Endothelial cell of umbilical vein (primary cell): ENCODE results near the gene GAL. TPM values are rescaled to one million over a fixed set of nuclear protein-coding genes. Genes with fewer than 3 reads are reported as not detected.

Experiments used
- BruUV-seq: library from RNA; stranded (reverse); fragments of 400-500 nt; replicated peaks from 2 replicates; lab custom pipeline; 2021; lab: Mats Ljungman, UMichigan
- CTCF ChIA-PET: fragments of 300-600, 350-600 bp; sonication (Branson Sonifier 250); formaldehyde crosslinking; loops from one replicate; lab custom pipeline; 2021; ENCODE audit warnings: antibody characterized with exemption, inconsistent platforms; lab: Charles Lee
- POLR2A ChIA-PET: fragments of 300-600, 350-600 bp; sonication (Branson Sonifier 250); formaldehyde crosslinking; loops from one replicate; lab custom pipeline; 2021; ENCODE audit warnings: antibody characterized with exemption, inconsistent platforms; lab: Charles Lee
- DNase-seq: peaks from one replicate; pipeline ENCODE4 v3.0.0-alpha.2; 2011; ENCODE audit warnings: low read depth, low spot score
- FAIRE-seq: peaks from 2 replicates; lab custom pipeline; 2011; peaks lifted over from hg19 to GRCh38; lab: Jason Lieb, UNC
- H2AFZ ChIP-seq: 2 replicates; pipeline ENCODE4 v1.6.0; 2012; ENCODE audit warnings: low read depth, low read length, control low read depth, inconsistent platforms
- H3K27ac ChIP-seq: 2 replicates; pipeline ENCODE4 v1.5.1; 2011; ENCODE audit warnings: low read depth, mild to moderate bottlenecking, control low read depth, low read length, moderate library complexity; ENCODE audit not compliant: insufficient read depth
- H3K27me3 ChIP-seq, 2 experiments: 2 replicates each; pipeline versions ENCODE4 v1.6.0 to v1.6.1; 2011; ENCODE audit warnings: low read length in 2 of 2, mixed read lengths in 1 of 2; ENCODE audit not compliant: control insufficient read depth in 2 of 2, insufficient read depth in 2 of 2
- H3K36me3 ChIP-seq, 2 experiments: 2 replicates in 1 of 2; 3 replicates in 1 of 2; pipeline ENCODE4 v1.5.1; 2011; ENCODE audit warnings: low read length in 2 of 2, mild to moderate bottlenecking in 1 of 2, moderate library complexity in 1 of 2; ENCODE audit not compliant: control insufficient read depth in 2 of 2, insufficient read depth in 2 of 2; ENCODE audit errors: extremely low read depth in 1 of 2
- H3K4me1 ChIP-seq: 3 replicates; pipeline ENCODE4 v1.5.1; 2011; ENCODE audit warnings: mild to moderate bottlenecking, low read length; ENCODE audit not compliant: control insufficient read depth, insufficient read depth; ENCODE audit errors: extremely low read depth
- H3K4me2 ChIP-seq: 2 replicates; pipeline ENCODE4 v1.6.1; 2011; ENCODE audit warnings: low read length, control low read depth, mixed read lengths; ENCODE audit not compliant: insufficient read depth
- H3K4me3 ChIP-seq, 3 experiments: fragments of 200-600 bp in 1 of 3; sonication (generic), shearing (Covaris generic) in 1 of 3; replicated peaks in 1 of 3; 2 replicates each; pipeline ENCODE4 v1.5.1; 2011 to 2016; ENCODE audit warnings: control low read depth in 3 of 3, low read length in 3 of 3, mild to moderate bottlenecking in 2 of 3, inconsistent platforms in 1 of 3, low read depth in 1 of 3, moderate library complexity in 1 of 3; ENCODE audit not compliant: insufficient read depth in 1 of 3
- H3K79me2 ChIP-seq: 2 replicates; pipeline ENCODE4 v1.6.0; 2012; ENCODE audit warnings: low read length, inconsistent platforms; ENCODE audit not compliant: control insufficient read depth, insufficient read depth
- H3K9ac ChIP-seq: replicated peaks from 2 replicates; pipeline ENCODE3; 2011; ENCODE audit warnings: low read length, control low read depth; ENCODE audit not compliant: insufficient read depth; ENCODE audit errors: extremely low read depth
- H3K9me1 ChIP-seq: replicated peaks from 3 replicates; pipeline ENCODE4 v1.6.0; 2011; ENCODE audit warnings: mild to moderate bottlenecking, low read length; ENCODE audit not compliant: control insufficient read depth, insufficient read depth; ENCODE audit errors: extremely low read depth
- H3K9me3 ChIP-seq: replicated peaks from 2 replicates; pipeline ENCODE4 v1.5.1; 2012; ENCODE audit warnings: low read length, inconsistent platforms; ENCODE audit not compliant: control insufficient read depth, insufficient read depth
- H4K20me1 ChIP-seq: replicated peaks from 2 replicates; pipeline ENCODE3; 2011; ENCODE audit warnings: mild to moderate bottlenecking, low read length; ENCODE audit not compliant: control insufficient read depth, insufficient read depth; ENCODE audit errors: extremely low read depth
- CTCF ChIP-seq, 2 donors: IDR thresholded peaks; 1 replicate in 1 of 2; 2 replicates in 1 of 2; pipeline ENCODE4 v1.5.1; 2011; ENCODE audit warnings: low read length in 2 of 2, mild to moderate bottlenecking in 2 of 2, moderate library complexity in 2 of 2, control low read depth in 1 of 2, inconsistent platforms in 1 of 2, low read depth in 1 of 2; ENCODE audit not compliant: insufficient read depth in 1 of 2; ENCODE audit errors: extremely low read depth in 1 of 2
- EZH2 ChIP-seq: IDR thresholded peaks from 2 replicates; pipeline ENCODE4 v1.6.1; 2012; ENCODE audit warnings: borderline replicate concordance, low read depth, mild to moderate bottlenecking, moderate library complexity, low read length, inconsistent platforms; ENCODE audit not compliant: severe bottlenecking
- FOS ChIP-seq: IDR thresholded peaks from 2 replicates; pipeline ENCODE4 v1.6.1; 2011; ENCODE audit warnings: mild to moderate bottlenecking, low read length, moderate library complexity, borderline replicate concordance; ENCODE audit not compliant: insufficient read depth
- GATA2 ChIP-seq: IDR thresholded peaks from 2 replicates; pipeline ENCODE4 v1.7.0; 2011; ENCODE audit warnings: low read depth, mild to moderate bottlenecking, moderate library complexity, mixed read lengths, low read length; ENCODE audit not compliant: insufficient read length, insufficient read depth
- JUN ChIP-seq: IDR thresholded peaks from 2 replicates; pipeline ENCODE4 v1.6.1; 2011; ENCODE audit warnings: borderline replicate concordance, low read depth; ENCODE audit not compliant: insufficient read length, insufficient read depth
- MAX ChIP-seq: IDR thresholded peaks from 2 replicates; pipeline ENCODE4 v1.6.1; 2011; ENCODE audit not compliant: insufficient read depth, insufficient read length
- MYC ChIP-seq: IDR thresholded peaks from one replicate; pipeline ENCODE4 v1.6.1; 2011; ENCODE audit warnings: mild to moderate bottlenecking, low read depth, low read length
- POLR2A ChIP-seq: IDR thresholded peaks from 2 replicates; pipeline ENCODE4 v1.6.1; 2012; ENCODE audit warnings: low read depth, mild to moderate bottlenecking, control low read depth, low read length
- POLR2AphosphoS5 ChIP-seq: IDR thresholded peaks from 2 replicates; pipeline ENCODE4 v1.6.1; 2012; ENCODE audit warnings: low read depth, mild to moderate bottlenecking, control low read depth, low read length, moderate library complexity; ENCODE audit not compliant: insufficient read depth
- dilution Hi-C: fragments of 300-500 bp; cut with MboI; formaldehyde crosslinking; loops from one replicate; pipeline ENCODE4 v1.15.0; 2019; ENCODE audit warnings: low sequenced_read_pairs; ENCODE audit not compliant: extremely low pct_ligation_motif_present
- intact Hi-C: fragments of 100-400 bp; cut with micrococcal nuclease; formaldehyde crosslinking; loops from one replicate; pipeline ENCODE4 v1.10.0; 2022
- polyA plus RNA-seq, 4 experiments: library from polyadenylated mRNA; depleted of rRNA in 3 of 4; stranded (reverse) in 3 of 4; unstranded in 1 of 4; fragments of >200 nt; gene quantifications; 2 replicates each; pipeline versions ENCODE4 v1.2.1 to v1.2.3, GENCODE V29; 2011 to 2012; ENCODE audit warnings: missing spikeins in 1 of 4
- total RNA-seq: library from RNA; stranded (reverse); gene quantifications from 2 replicates; pipeline ENCODE4 v1.2.3, GENCODE V29; 2021

The GAL gene
- total and polyA plus RNA-seq, 2 donors (not counting 3 experiments of a cell fraction or from before 2014, with no cell fraction given): 1.2 to 9.8 TPM

- intact Hi-C loops: no loop called here
- Histone ChIP-seq H3K4me2 (no peak overlapping the region), H3K27ac (no peak overlapping the region), H3K4me1 (no peaks in the 10 kb centered on the region), H3K9me3 (no peaks in the 10 kb centered on the region), H3K9ac (no peak overlapping the region), H3K27me3 (peaks cover 4 to 8% of the 10 kb centered on the region in 2 experiments), H4K20me1 (no peaks in the 10 kb centered on the region), H3K9me1 (no peaks in the 10 kb centered on the region), H3K79me2 (no peaks in the 10 kb centered on the region), H3K4me3 (no peak overlapping the region), H2AFZ (no peak overlapping the region), H3K36me3 (no peaks in the 10 kb centered on the region)
- BruUV-seq: no TSS peak
- TF ChIP-seq POLR2AphosphoS5: no peak
- no peak for TF ChIP-seq MAX
- no peak for TF ChIP-seq FOS
- TF ChIP-seq JUN: no peak
- no peak for TF ChIP-seq GATA2
- TF ChIP-seq CTCF (IDR thresholded peaks at IDR 0.05; ENCODE audit: extremely low read depth in 1 of 2, insufficient read depth in 1 of 2, low read depth in 1 of 2, low read length in 2 of 2): no peak
- TF ChIP-seq EZH2: no peak
- no peak for TF ChIP-seq MYC
- TF ChIP-seq POLR2A: no peak
- ChIA-PET CTCF (interaction anchor here (0.9 to 2.1 kb wide), 6 partner anchors 11 to 155 kb away, joined by 3 to 6 read pairs (median 3); no protein-coding TSS in a partner anchor), POLR2A (interaction anchor here (0.7 kb wide), 3 partner anchors 101 to 1419 kb away, joined by 3 to 4 read pairs (median 3); no protein-coding TSS in a partner anchor)
- dilution Hi-C loops: no loop called here
- no peak for DNase-seq
- no peak for FAIRE-seq
Observed at GRCh38 chr11:68643585-68643984, 40.8 kb upstream of the GAL start.
